Astrocyte of the hippocampus (primary cell): ENCODE data around the gene DPP6.

Experiments
- DNase-seq: peaks from one replicate; pipeline ENCODE4 v3.0.0; 2011; ENCODE audit warnings: low read depth, low spot score

DPP6 gene

GRCh38 chr7:154338701-154339506, 286.7 kb downstream of the DPP6 start:
- DNase-seq = peak; percentile 1

- DNase-seq = no peak
Observed at GRCh38 chr7:154342971-154343633, 290.9 kb downstream of the DPP6 start.

GRCh38 chr7:154343778-154344412, 291.7 kb downstream of the DPP6 start:
- no peak for DNase-seq

- DNase-seq = no peak
Observed at GRCh38 chr7:154345093-154345492, 292.9 kb downstream of the DPP6 start.

GRCh38 chr7:154347700-154348266, 295.6 kb downstream of the DPP6 start:
- DNase-seq = no peak

GRCh38 chr7:154350892-154351291, 298.7 kb downstream of the DPP6 start:
- no peak for DNase-seq

GRCh38 chr7:154353355-154353767, 301.2 kb downstream of the DPP6 start:
- DNase-seq = no peak

- no peak for DNase-seq
Observed at GRCh38 chr7:154364170-154364569, 312.0 kb downstream of the DPP6 start.

- DNase-seq = no peak
Observed at GRCh38 chr7:154371424-154371823, 319.2 kb downstream of the DPP6 start.

- no peak for DNase-seq
Observed at GRCh38 chr7:154372011-154372601, 319.9 kb downstream of the DPP6 start.

GRCh38 chr7:154373956-154374355, 321.8 kb downstream of the DPP6 start:
- no peak for DNase-seq

- DNase-seq = no peak
Observed at GRCh38 chr7:154375956-154376355, 323.8 kb downstream of the DPP6 start.

GRCh38 chr7:154380771-154381170, 328.6 kb downstream of the DPP6 start:
- DNase-seq = no peak

GRCh38 chr7:154383045-154383444, 330.8 kb downstream of the DPP6 start:
- no peak for DNase-seq

- DNase-seq = no peak
Observed at GRCh38 chr7:154385214-154385613, 333.0 kb downstream of the DPP6 start.

- no peak for DNase-seq
Observed at GRCh38 chr7:154387252-154387651, 335.1 kb downstream of the DPP6 start.

- no peak for DNase-seq
Observed at GRCh38 chr7:154388412-154388811, 336.2 kb downstream of the DPP6 start.

- DNase-seq = no peak
Observed at GRCh38 chr7:154388999-154389398, 336.8 kb downstream of the DPP6 start.

GRCh38 chr7:154390961-154391360, 338.8 kb downstream of the DPP6 start:
- no peak for DNase-seq

GRCh38 chr7:154394804-154395203, 342.6 kb downstream of the DPP6 start:
- DNase-seq = no peak

GRCh38 chr7:154406312-154406711, 354.1 kb downstream of the DPP6 start:
- DNase-seq = no peak
